ENCODE measurements around the gene CEP41. TPM values are rescaled to one million over a fixed set of nuclear protein-coding genes. Genes with fewer than 3 reads are reported as not detected.

The CEP41 gene
- total RNA-seq, 1 donor from 2014 or later, result 29.3 TPM

DNA sequence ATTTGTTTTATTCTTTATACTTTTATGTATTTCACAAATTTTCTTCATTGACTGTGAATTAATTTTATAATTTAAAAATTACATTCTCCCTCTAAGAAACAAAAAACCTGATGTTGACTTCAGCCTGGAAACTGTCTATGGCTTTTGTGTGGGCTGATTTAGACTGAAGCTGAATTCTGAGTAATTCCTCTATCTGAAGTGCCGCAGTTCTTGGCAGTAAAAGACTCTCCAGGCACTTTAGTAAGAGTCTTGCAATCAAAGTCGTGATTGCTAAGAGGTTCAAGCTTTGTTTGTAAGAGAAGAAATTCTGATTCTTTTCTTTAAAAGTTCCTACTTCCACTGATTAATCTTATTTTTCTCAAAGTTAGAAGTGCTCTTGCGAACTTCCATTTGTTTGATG, 3.4 kb upstream of the CEP41 start:
- peaks cover 12% of the 10 kb centered on the region for H3K9me3 Mint-ChIP-seq
- peaks cover 11% of the 10 kb centered on the region for H3K36me3 Mint-ChIP-seq (ENCODE audit: low read depth)
- H3K4me3 Mint-ChIP-seq, result no peak overlapping the region
- TF ChIP-seq CTCF (conservative IDR thresholded peaks at IDR 0.05), result no peak
- H3K4me1 Mint-ChIP-seq, result peaks cover 43% of the 10 kb centered on the region
- no peaks in the 10 kb centered on the region for H3K27me3 Mint-ChIP-seq (ENCODE audit: low read depth)
- no peak overlapping the region for H3K27ac Mint-ChIP-seq (ENCODE audit: unreplicated experiment)
- no peak for DNase-seq (ENCODE audit: low read depth, low spot score)

DNA sequence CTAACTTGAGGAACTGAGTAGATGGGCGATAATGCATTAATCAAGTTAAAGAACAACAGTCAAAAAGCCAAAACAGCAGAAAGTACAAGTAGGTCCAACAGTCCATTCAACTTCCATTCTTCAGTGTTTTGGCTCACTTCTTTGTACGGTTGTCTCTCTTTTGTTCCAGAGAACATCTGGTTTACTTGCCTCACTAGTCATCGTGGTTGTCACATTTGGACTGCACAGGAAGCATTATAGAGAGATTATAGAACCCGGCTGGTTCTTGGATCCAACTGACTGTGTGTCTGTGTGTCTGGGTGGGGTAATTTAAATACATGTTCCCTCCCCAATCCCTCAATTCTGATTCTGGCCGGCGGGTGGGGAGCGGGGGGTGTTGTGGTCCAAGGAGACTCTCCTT, 1.8 kb upstream of the CEP41 start:
- no peak for DNase-seq (ENCODE audit: low read depth, low spot score)
- Mint-ChIP-seq H3K36me3 (ENCODE audit: low read depth) (peaks cover 9% of the 10 kb centered on the region), H3K4me1 (peaks cover 56% of the 10 kb centered on the region), H3K27ac (ENCODE audit: unreplicated experiment) (no peak overlapping the region), H3K27me3 (ENCODE audit: low read depth) (no peaks in the 10 kb centered on the region), H3K4me3 (no peak overlapping the region), H3K9me3 (peaks cover 10% of the 10 kb centered on the region)
- TF ChIP-seq CTCF (conservative IDR thresholded peaks at IDR 0.05), result no peak

DNA sequence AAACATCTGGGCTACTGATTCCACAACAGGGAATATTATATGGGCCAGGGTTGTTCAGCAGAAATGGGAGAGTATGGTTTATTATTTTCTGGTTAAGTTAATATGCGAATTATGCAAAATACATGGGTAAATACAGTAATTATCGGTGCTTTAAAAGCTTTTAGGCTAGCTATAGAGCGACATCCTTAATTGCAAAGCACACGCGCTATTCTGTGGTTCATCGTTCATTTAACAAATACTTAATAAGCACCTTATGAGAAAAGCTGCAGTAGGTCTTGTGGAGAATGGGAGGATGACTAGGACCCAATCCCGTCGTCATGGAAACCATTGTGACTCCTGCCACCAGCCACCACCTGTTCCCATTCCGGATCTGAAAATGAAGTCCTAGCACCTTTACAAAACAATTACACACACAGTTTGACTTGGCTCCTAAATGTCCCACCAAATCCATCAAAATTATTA, 623 bp upstream of the CEP41 start:
- peaks cover 56% of the 10 kb centered on the region for H3K4me1 Mint-ChIP-seq
- no peaks in the 10 kb centered on the region for H3K27me3 Mint-ChIP-seq (ENCODE audit: low read depth)
- H3K36me3 Mint-ChIP-seq (ENCODE audit: low read depth), result peaks cover 9% of the 10 kb centered on the region
- peaks cover 6% of the 10 kb centered on the region for H3K9me3 Mint-ChIP-seq
- TF ChIP-seq CTCF (conservative IDR thresholded peaks at IDR 0.05), result no peak
- peak overlapping the region; percentile 100 for H3K27ac Mint-ChIP-seq (ENCODE audit: unreplicated experiment)
- peak overlapping the region; percentile 99 for H3K4me3 Mint-ChIP-seq
- peak; percentile 22 for DNase-seq (ENCODE audit: low read depth, low spot score)

DNA sequence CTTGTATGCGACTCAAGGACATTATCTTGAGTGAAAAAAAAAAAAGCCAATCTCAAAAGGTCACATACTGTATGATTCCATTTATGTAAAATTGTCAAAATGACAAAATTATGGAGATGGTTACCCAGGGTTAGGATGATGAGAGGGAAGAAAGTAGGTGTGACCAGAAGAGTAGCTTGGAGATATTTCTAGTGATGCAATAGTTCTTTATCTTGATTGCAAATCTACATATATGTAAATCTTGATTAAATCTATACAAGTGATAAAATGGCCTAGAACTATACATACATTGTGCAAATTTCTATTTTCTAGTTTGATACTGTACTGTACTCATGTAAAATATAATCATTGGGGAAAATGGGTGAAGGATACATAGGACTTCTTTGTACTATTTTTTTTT, 4.6 kb downstream of the CEP41 start:
- TF ChIP-seq CTCF (conservative IDR thresholded peaks at IDR 0.05), result no peak
- Mint-ChIP-seq H3K27me3 (ENCODE audit: low read depth) (no peaks in the 10 kb centered on the region), H3K9me3 (peaks cover 6% of the 10 kb centered on the region), H3K36me3 (ENCODE audit: low read depth) (peaks cover 9% of the 10 kb centered on the region), H3K4me1 (peaks cover 30% of the 10 kb centered on the region), H3K4me3 (no peak overlapping the region), H3K27ac (ENCODE audit: unreplicated experiment) (no peak overlapping the region)
- no peak for DNase-seq (ENCODE audit: low read depth, low spot score)

GRCh38 chr7:130435311-130435854, 5.4 kb downstream of the CEP41 start:
- Mint-ChIP-seq H3K9me3 (peaks cover 3% of the 10 kb centered on the region), H3K4me1 (peaks cover 21% of the 10 kb centered on the region), H3K36me3 (ENCODE audit: low read depth) (peaks cover 4% of the 10 kb centered on the region), H3K4me3 (no peak overlapping the region), H3K27me3 (ENCODE audit: low read depth) (no peaks in the 10 kb centered on the region), H3K27ac (ENCODE audit: unreplicated experiment) (no peak overlapping the region)
- no peak for DNase-seq (ENCODE audit: low read depth, low spot score)
- TF ChIP-seq CTCF (conservative IDR thresholded peaks at IDR 0.05), result no peak

Data from neural crest cell (in vitro differentiated cells).